ENCODE data around the gene KCTD19.
"Not testable (repeated sequence)": the region's sequence is repeated elsewhere in the genome, so short reads cannot be mapped to it uniquely, and the experiment has no call there.

Gene KCTD19

DNA sequence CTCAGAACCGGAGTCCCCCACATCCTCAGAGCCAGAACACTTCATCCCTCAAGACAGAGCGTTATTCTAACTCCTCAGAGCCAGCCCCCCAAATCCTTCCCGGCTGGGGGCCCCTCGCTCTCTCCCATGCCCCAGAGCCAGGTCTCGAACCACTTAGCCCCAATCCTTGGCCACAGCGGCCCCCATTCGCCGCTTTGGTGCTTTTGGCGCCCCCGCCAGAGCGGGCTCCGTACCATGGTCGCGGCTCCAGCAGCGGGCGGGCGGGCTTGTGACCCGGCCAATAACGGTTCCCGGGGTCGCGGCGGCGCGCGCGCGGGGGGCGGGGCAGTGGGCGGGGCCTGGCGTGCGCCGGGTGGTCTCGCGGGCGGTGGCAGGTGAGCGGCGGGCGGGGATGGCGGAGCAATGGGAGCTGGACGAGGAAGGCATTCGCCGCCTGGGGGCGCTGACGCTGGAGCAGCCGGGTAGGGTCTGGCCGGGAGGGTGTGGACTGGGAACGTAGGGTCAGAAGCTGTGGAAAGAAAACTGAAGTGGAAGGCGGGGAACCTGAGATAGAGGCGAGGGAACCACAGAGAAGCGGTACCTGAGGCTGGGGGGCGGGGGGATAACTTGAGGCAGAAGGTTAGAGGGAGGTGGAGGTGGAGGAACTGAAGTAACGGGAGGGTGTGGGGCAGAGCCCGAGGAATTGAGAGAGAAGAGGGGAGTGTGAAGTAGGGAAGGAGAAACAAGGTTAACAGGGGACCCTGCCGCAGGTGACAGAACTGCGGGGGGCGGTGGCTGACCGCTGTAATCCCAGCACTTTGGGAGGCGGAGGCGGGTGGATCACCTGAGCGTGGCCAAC is at the start of gene KCTD19, which contains the start of gene LRRC36:
KCTD19 (minus strand) TSS at position 270 of the 838 bp plus-strand sequence; CDS start at position 236, 34 bp downstream.
LRRC36 (plus strand) TSS at position 344 of the 838 bp plus-strand sequence; CDS start at position 392, 48 bp downstream.
- ChIA-PET CTCF (interaction anchor here (0.7 to 2.4 kb wide), 7 partner anchors 12 to 123 kb away, joined by 3 to 11 read pairs (median 5); no protein-coding TSS in a partner anchor), POLR2A (interaction anchor here (0.5 to 2.1 kb wide), 7 partner anchors 9 to 155 kb away, joined by 3 to 9 read pairs (median 4); partner anchors contain the start of gene ATP6V0D1)
- DNase-seq (ENCODE audit: extremely low spot score), result peak; percentile 99
- TF ChIP-seq ELF4 (IDR thresholded peaks at IDR 0.05), result no peak
- TF ChIP-seq TARDBP (IDR thresholded peaks at IDR 0.05), result no peak
- no peak for TF ChIP-seq SP1 (IDR thresholded peaks at IDR 0.05)
- no peak for TF ChIP-seq BHLHE40 (IDR thresholded peaks at IDR 0.05; ENCODE audit: borderline replicate concordance)
- TF ChIP-seq FOXA1 (IDR thresholded peaks at IDR 0.05), result no peak
- TF ChIP-seq, protein P1, sequence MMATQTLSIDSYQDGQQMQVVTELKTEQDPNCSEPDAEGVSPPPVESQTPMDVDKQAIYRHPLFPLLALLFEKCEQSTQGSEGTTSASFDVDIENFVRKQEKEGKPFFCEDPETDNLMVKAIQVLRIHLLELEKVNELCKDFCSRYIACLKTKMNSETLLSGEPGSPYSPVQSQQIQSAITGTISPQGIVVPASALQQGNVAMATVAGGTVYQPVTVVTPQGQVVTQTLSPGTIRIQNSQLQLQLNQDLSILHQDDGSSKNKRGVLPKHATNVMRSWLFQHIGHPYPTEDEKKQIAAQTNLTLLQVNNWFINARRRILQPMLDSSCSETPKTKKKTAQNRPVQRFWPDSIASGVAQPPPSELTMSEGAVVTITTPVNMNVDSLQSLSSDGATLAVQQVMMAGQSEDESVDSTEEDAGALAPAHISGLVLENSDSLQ (IDR thresholded peaks at IDR 0.05), result no peak
- TF ChIP-seq CTBP1 (IDR thresholded peaks at IDR 0.05; ENCODE audit: borderline replicate concordance), result no peak
- no peak for TF ChIP-seq FOXM1 (IDR thresholded peaks at IDR 0.05; ENCODE audit: borderline replicate concordance)
- TF ChIP-seq HDGF (IDR thresholded peaks at IDR 0.05; ENCODE audit: borderline replicate concordance), result no peak
- no peak for TF ChIP-seq FOXK2 (IDR thresholded peaks at IDR 0.05)
- TF ChIP-seq L3MBTL2 (conservative IDR thresholded peaks at IDR 0.05), result no peak; the same call in 1 of the 2 replicates
- no peak for TF ChIP-seq ARNT (IDR thresholded peaks at IDR 0.05)
- TF ChIP-seq SUZ12 (IDR thresholded peaks at IDR 0.05), result no peak
- no peak for TF ChIP-seq ZNF384 (IDR thresholded peaks at IDR 0.05)
- TF ChIP-seq LEF1 (IDR thresholded peaks at IDR 0.05; ENCODE audit: borderline replicate concordance), result no peak
- TF ChIP-seq NFRKB (IDR thresholded peaks at IDR 0.05), result no peak

DNA sequence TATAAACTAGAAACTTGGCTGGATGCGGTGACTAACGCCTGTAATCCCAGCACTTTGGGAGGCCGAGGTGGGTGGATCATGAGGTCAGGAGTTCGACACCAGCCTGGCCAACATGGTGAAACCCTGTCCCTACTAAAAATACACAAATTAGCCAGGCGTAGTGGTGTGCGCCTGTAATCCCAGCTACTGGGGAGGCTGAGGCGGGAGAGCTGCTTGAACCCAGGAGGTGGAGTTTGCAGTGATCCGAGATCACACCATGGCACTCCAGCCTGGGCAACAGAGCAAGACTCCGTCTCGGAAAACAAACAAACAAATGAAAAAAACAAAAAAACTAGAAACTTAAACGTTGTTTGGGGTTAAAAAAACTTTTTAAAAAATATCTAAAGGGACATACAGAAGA is 49.5 kb upstream of the KCTD19 start:
- DNase-seq (ENCODE audit: extremely low spot score); POLR2A ChIA-PET; CTCF ChIA-PET: not testable (repeated sequence)

DNA sequence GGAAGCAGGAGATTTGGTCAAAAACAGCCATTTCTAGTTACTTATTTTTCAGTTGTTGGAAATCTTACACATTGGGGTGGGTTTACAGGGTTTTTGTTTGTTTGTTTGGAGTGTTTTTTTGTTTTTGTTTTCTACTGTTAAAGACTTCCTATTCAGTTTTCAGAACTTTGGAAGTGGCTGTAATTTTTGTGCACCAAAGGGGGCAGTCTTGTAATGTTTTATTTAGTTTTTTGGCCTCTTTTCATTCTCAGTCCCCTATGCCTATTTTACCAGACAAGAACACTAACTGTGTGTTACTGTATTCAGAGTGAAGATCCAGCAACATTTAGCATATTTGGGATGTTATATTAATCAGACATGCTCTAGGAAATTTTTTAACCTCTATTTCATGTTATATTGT is 46.1 kb upstream of the KCTD19 start:
- POLR2A ChIA-PET, result no interaction called here
- CTCF ChIA-PET, result interaction anchor here (0.6 to 1.2 kb wide), 3 partner anchors 52 to 63 kb away, joined by 3 to 4 read pairs (median 3); no protein-coding TSS in a partner anchor
- DNase-seq (ENCODE audit: extremely low spot score), result no peak
- TF ChIP-seq TARDBP (IDR thresholded peaks at IDR 0.05) (no peak), BHLHE40 (IDR thresholded peaks at IDR 0.05; ENCODE audit: borderline replicate concordance) (no peak), NFRKB (IDR thresholded peaks at IDR 0.05) (no peak), FOXA1 (IDR thresholded peaks at IDR 0.05) (no peak), ZNF384 (IDR thresholded peaks at IDR 0.05) (no peak), SUZ12 (IDR thresholded peaks at IDR 0.05) (no peak), L3MBTL2 (conservative IDR thresholded peaks at IDR 0.05) (no peak)

DNA sequence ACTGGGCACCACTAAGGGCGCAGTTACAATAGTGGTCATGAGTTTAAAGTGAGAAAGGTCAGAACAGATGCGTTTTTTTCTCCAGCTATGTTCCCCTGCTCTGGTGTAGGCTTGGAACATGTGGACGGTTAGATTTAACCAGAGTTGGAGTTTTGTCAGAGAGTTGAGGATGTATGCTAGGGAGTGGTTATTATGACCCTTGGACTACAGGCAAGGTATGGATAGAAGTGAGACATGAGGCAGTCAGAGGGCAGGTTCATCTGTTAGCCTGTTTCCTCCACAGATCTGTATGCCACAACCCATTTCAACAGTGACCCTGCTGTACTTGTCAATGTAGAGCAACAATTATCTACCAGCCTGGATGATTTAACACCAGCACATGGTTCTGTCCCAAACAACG is 44.1 kb upstream of the KCTD19 start:
- CTCF ChIA-PET, result no interaction called here
- POLR2A ChIA-PET, result no interaction called here
- DNase-seq (ENCODE audit: extremely low spot score), result no peak
- TF ChIP-seq ZNF384 (IDR thresholded peaks at IDR 0.05) (no peak), BHLHE40 (IDR thresholded peaks at IDR 0.05; ENCODE audit: borderline replicate concordance) (no peak), ELF4 (IDR thresholded peaks at IDR 0.05) (no peak), L3MBTL2 (conservative IDR thresholded peaks at IDR 0.05) (no peak), SP1 (IDR thresholded peaks at IDR 0.05) (no peak), FOXM1 (IDR thresholded peaks at IDR 0.05; ENCODE audit: borderline replicate concordance) (no peak), FOXK2 (IDR thresholded peaks at IDR 0.05) (no peak), CTBP1 (IDR thresholded peaks at IDR 0.05; ENCODE audit: borderline replicate concordance) (no peak), NFRKB (IDR thresholded peaks at IDR 0.05) (no peak), FOXA1 (IDR thresholded peaks at IDR 0.05) (no peak), ARNT (IDR thresholded peaks at IDR 0.05) (no peak), HDGF (IDR thresholded peaks at IDR 0.05; ENCODE audit: borderline replicate concordance) (no peak), TARDBP (IDR thresholded peaks at IDR 0.05) (no peak), SUZ12 (IDR thresholded peaks at IDR 0.05) (no peak)
- TF ChIP-seq, protein P1 (IDR thresholded peaks at IDR 0.05), result no peak

DNA sequence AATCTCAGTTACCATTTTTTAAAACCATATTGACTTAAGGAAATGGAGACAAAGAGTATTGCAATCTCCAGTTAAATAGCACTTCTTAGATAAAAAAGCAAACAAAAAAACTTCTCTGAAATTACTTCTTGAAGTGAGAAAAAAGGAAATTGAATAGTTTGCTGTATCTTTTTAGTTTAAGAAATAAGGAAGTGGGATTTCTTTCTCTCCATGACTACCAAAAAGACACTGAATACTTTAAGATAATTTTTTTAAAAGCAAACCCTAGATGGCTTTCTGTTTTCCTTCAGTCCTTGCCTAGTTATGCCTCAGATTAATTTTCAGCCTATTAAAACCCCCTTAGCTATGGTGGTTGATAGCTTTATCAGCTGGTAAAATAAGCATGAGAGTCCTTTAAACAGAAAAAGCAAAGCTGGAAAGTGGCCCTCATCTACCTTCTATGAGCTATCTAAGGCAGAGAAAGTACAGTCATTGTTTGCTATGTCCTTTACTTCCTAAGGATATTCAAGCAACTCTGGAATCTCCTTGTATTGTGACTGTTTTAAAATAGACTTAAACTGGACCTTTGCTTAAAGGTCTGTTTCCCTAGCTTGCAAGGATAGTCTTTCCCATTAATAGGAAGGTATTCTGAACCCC is 38.2 kb upstream of the KCTD19 start:
- TF ChIP-seq HDGF (IDR thresholded peaks at IDR 0.05; ENCODE audit: borderline replicate concordance) (no peak), LEF1 (IDR thresholded peaks at IDR 0.05; ENCODE audit: borderline replicate concordance) (no peak), ARNT (IDR thresholded peaks at IDR 0.05) (no peak), SP1 (IDR thresholded peaks at IDR 0.05) (no peak), L3MBTL2 (conservative IDR thresholded peaks at IDR 0.05) (no peak), CTBP1 (IDR thresholded peaks at IDR 0.05; ENCODE audit: borderline replicate concordance) (no peak), FOXA1 (IDR thresholded peaks at IDR 0.05) (no peak), TARDBP (IDR thresholded peaks at IDR 0.05) (no peak), ZNF384 (IDR thresholded peaks at IDR 0.05) (no peak), FOXK2 (IDR thresholded peaks at IDR 0.05) (no peak), SUZ12 (IDR thresholded peaks at IDR 0.05) (no peak), NFRKB (IDR thresholded peaks at IDR 0.05) (no peak)
- TF ChIP-seq, protein P1 (IDR thresholded peaks at IDR 0.05), result no peak
- CTCF ChIA-PET, result interaction anchor here (0.7 kb wide), 1 partner anchor 105 kb away, joined by 3 read pairs; no protein-coding TSS in a partner anchor
- POLR2A ChIA-PET, result no interaction called here
- no peak for DNase-seq (ENCODE audit: extremely low spot score)

Measured in HEK293T (cell line).